Neural cell (in vitro differentiated cells): ENCODE results near the gene TRIO. TPM values are rescaled to one million over a fixed set of nuclear protein-coding genes. Genes with fewer than 3 reads are reported as not detected.

Experiments
- H2AFZ ChIP-seq: fragments of 200-600, 300-800 bp; sonication (generic), shearing (Covaris generic); 2 replicates; pipeline ENCODE4 v1.6.0; 2014; ENCODE audit warnings: low read depth, mild to moderate bottlenecking, antibody characterized with exemption, low read length, moderate library complexity
- H3F3A ChIP-seq: fragments of 200-600 bp; shearing (Covaris generic); 2 replicates; pipeline ENCODE4 v1.6.1; 2016; ENCODE audit warnings: mild to moderate bottlenecking, moderate library complexity, mixed read lengths, antibody characterized with exemption, low read length; ENCODE audit not compliant: insufficient read depth, poor library complexity, severe bottlenecking
- H3K27ac ChIP-seq: fragments of 200-600, 300-800 bp; sonication (generic), shearing (Covaris generic); 2 replicates; pipeline ENCODE4 v1.5.1; 2014; ENCODE audit warnings: mild to moderate bottlenecking, low read length, moderate library complexity
- H3K27me3 ChIP-seq: fragments of 300-800, 200-600 bp; sonication (generic), shearing (Covaris generic); 2 replicates; pipeline ENCODE4 v1.6.0; 2014; ENCODE audit warnings: mild to moderate bottlenecking, low read depth, low read length, moderate library complexity; ENCODE audit not compliant: insufficient read depth
- H3K36me3 ChIP-seq: fragments of 300-800, 200-600 bp; sonication (generic), shearing (Covaris generic); 2 replicates; pipeline ENCODE4 v1.5.1; 2014; ENCODE audit warnings: mild to moderate bottlenecking, antibody characterized with exemption, low read length, moderate library complexity; ENCODE audit not compliant: insufficient read depth
- H3K4me2 ChIP-seq: fragments of 300-800, 200-600 bp; sonication (generic), shearing (Covaris generic); 2 replicates; pipeline ENCODE4 v1.6.0; 2014; ENCODE audit warnings: mild to moderate bottlenecking, low read length
- H3K4me3 ChIP-seq: fragments of 300-800, 200-600 bp; sonication (generic), shearing (Covaris generic); 2 replicates; pipeline ENCODE4 v1.5.1; 2014; ENCODE audit warnings: mild to moderate bottlenecking, low read length, moderate library complexity
- H3K79me2 ChIP-seq: fragments of 200-600 bp; shearing (Covaris generic); replicated peaks from 2 replicates; pipeline ENCODE4 v1.6.0; 2014; ENCODE audit warnings: mild to moderate bottlenecking, low read length, moderate library complexity; ENCODE audit not compliant: insufficient read depth
- H3K9ac ChIP-seq: fragments of 300-800, 200-600 bp; sonication (generic), shearing (Covaris generic); 2 replicates; pipeline ENCODE4 v1.6.1; 2016; ENCODE audit warnings: mild to moderate bottlenecking, low read length, mixed read lengths
- H3K9me2 ChIP-seq: fragments of 200-600 bp; shearing (Covaris generic); 2 replicates; pipeline ENCODE4 v1.6.1; 2016; ENCODE audit warnings: mild to moderate bottlenecking, low read length, mixed read lengths; ENCODE audit not compliant: insufficient read depth
- H3K9me3 ChIP-seq: fragments of 200-600, 300-800 bp; sonication (generic), shearing (Covaris generic); 2 replicates; pipeline ENCODE4 v1.6.1; 2016; ENCODE audit warnings: mild to moderate bottlenecking, mixed run types, low read length, moderate library complexity, mixed read lengths
- H4K20me1 ChIP-seq: fragments of 200-600 bp; shearing (Covaris generic); 2 replicates; pipeline ENCODE4 v1.6.1; 2016; ENCODE audit warnings: mild to moderate bottlenecking, mixed run types; ENCODE audit not compliant: insufficient read depth
- CTCF ChIP-seq: fragments of 450-650 bp; IDR thresholded peaks from 2 replicates; pipeline ENCODE4 v1.5.1; 2014; ENCODE audit warnings: antibody characterized with exemption, mild to moderate bottlenecking, moderate library complexity; ENCODE audit not compliant: poor library complexity, severe bottlenecking
- EP300 ChIP-seq: fragments of 450-650 bp; conservative IDR thresholded peaks from 2 replicates; pipeline ENCODE4 v1.6.1; 2014; ENCODE audit warnings: antibody characterized with exemption, mild to moderate bottlenecking, moderate library complexity; ENCODE audit not compliant: poor library complexity, severe bottlenecking
- EZH2 ChIP-seq: fragments of 200-600, 300-800 bp; shearing (Covaris generic), sonication (generic); IDR thresholded peaks from 2 replicates; pipeline ENCODE4 v1.6.1; 2014; ENCODE audit warnings: antibody characterized with exemption, low read length, borderline replicate concordance, mild to moderate bottlenecking; ENCODE audit not compliant: insufficient read depth, poor library complexity, severe bottlenecking
- MXI1 ChIP-seq: fragments of 450-650 bp; conservative IDR thresholded peaks from 2 replicates; pipeline ENCODE4 v1.6.1; 2014; ENCODE audit warnings: antibody characterized with exemption, mild to moderate bottlenecking; ENCODE audit not compliant: poor library complexity, severe bottlenecking
- POLR2AphosphoS5 ChIP-seq: IDR thresholded peaks from 2 replicates; pipeline ENCODE4 v1.6.1; 2012
- RAD21 ChIP-seq: fragments of 450-650 bp; conservative IDR thresholded peaks from 2 replicates; pipeline ENCODE4 v1.6.1; 2014; ENCODE audit warnings: antibody characterized with exemption, mild to moderate bottlenecking, moderate library complexity
- SMC3 ChIP-seq: fragments of 450-650 bp; conservative IDR thresholded peaks from 2 replicates; pipeline ENCODE4 v1.6.1; 2014; ENCODE audit warnings: antibody characterized with exemption, mild to moderate bottlenecking, moderate library complexity; ENCODE audit not compliant: poor library complexity
- TAF1 ChIP-seq: IDR thresholded peaks from 2 replicates; pipeline ENCODE4 v1.6.1; 2012; ENCODE audit warnings: low read depth
- polyA plus RNA-seq: library from polyadenylated mRNA; depleted of rRNA; stranded (reverse); fragments of >200 nt; gene quantifications from 2 replicates; pipeline ENCODE4 v1.2.3, GENCODE V29; 2014
- TF ChIP-seq, protein P1 (sequence below): IDR thresholded peaks from 2 replicates; pipeline ENCODE4 v1.6.1; 2012; ENCODE audit warnings: borderline replicate concordance

Gene TRIO
- polyA plus RNA-seq, 1 donor from 2014 or later, result 168 TPM

GRCh38 chr5:14208071-14209021, 65.2 kb downstream of the TRIO start:
- Histone ChIP-seq H4K20me1 (peaks cover 22% of the 10 kb centered on the region), H3K4me3 (no peak overlapping the region), H3K79me2 (peaks cover 89% of the 10 kb centered on the region), H3F3A (no peaks in the 10 kb centered on the region), H3K9me2 (no peaks in the 10 kb centered on the region), H3K9me3 (no peaks in the 10 kb centered on the region), H3K4me2 (no peak overlapping the region), H3K27me3 (no peaks in the 10 kb centered on the region), H2AFZ (no peak overlapping the region), H3K36me3 (no peaks in the 10 kb centered on the region), H3K27ac (no peak overlapping the region), H3K9ac (no peak overlapping the region)
- TF ChIP-seq EZH2 (no peak), CTCF (no peak), TAF1 (no peak), POLR2AphosphoS5 (no peak), RAD21 (no peak), MXI1 (no peak), SMC3 (no peak), EP300 (no peak)
- TF ChIP-seq, protein P1, sequence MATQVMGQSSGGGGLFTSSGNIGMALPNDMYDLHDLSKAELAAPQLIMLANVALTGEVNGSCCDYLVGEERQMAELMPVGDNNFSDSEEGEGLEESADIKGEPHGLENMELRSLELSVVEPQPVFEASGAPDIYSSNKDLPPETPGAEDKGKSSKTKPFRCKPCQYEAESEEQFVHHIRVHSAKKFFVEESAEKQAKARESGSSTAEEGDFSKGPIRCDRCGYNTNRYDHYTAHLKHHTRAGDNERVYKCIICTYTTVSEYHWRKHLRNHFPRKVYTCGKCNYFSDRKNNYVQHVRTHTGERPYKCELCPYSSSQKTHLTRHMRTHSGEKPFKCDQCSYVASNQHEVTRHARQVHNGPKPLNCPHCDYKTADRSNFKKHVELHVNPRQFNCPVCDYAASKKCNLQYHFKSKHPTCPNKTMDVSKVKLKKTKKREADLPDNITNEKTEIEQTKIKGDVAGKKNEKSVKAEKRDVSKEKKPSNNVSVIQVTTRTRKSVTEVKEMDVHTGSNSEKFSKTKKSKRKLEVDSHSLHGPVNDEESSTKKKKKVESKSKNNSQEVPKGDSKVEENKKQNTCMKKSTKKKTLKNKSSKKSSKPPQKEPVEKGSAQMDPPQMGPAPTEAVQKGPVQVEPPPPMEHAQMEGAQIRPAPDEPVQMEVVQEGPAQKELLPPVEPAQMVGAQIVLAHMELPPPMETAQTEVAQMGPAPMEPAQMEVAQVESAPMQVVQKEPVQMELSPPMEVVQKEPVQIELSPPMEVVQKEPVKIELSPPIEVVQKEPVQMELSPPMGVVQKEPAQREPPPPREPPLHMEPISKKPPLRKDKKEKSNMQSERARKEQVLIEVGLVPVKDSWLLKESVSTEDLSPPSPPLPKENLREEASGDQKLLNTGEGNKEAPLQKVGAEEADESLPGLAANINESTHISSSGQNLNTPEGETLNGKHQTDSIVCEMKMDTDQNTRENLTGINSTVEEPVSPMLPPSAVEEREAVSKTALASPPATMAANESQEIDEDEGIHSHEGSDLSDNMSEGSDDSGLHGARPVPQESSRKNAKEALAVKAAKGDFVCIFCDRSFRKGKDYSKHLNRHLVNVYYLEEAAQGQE, result no peak

GRCh38 chr5:14209222-14209822, 66.2 kb downstream of the TRIO start:
- Histone ChIP-seq H3K27ac (no peak overlapping the region), H3K27me3 (no peaks in the 10 kb centered on the region), H3K79me2 (peaks cover 93% of the 10 kb centered on the region), H3K9me2 (no peaks in the 10 kb centered on the region), H3K9ac (no peak overlapping the region), H3K9me3 (no peaks in the 10 kb centered on the region), H2AFZ (no peak overlapping the region), H4K20me1 (peaks cover 20% of the 10 kb centered on the region), H3F3A (no peaks in the 10 kb centered on the region), H3K4me2 (no peak overlapping the region), H3K36me3 (no peaks in the 10 kb centered on the region), H3K4me3 (no peak overlapping the region)
- TF ChIP-seq EP300, result no peak
- no peak for TF ChIP-seq POLR2AphosphoS5
- TF ChIP-seq TAF1, result no peak
- TF ChIP-seq RAD21, result no peak
- TF ChIP-seq CTCF, result no peak
- no peak for TF ChIP-seq MXI1
- TF ChIP-seq, protein P1, result no peak
